Measurements from ENCODE around the gene SCAMP4.

Gene SCAMP4

GRCh38 chr19:1862424-1863327 is 42.5 kb upstream of the SCAMP4 start:
- no peak for TF ChIP-seq GATA3 (IDR thresholded peaks at IDR 0.05; ENCODE audit: low read depth, low read length)
- no peak for TF ChIP-seq GATA2 (IDR thresholded peaks at IDR 0.05; ENCODE audit: low read depth, low read length)

GRCh38 chr19:1863328-1863637 is 41.9 kb upstream of the SCAMP4 start, which contains the start of gene KLF16:
Gene KLF16 (minus strand): TSS chr19:1863579. CDS start chr19:1863497, 82 bp downstream.
- TF ChIP-seq GATA3 (IDR thresholded peaks at IDR 0.05; ENCODE audit: low read depth, low read length) (no peak), GATA2 (IDR thresholded peaks at IDR 0.05; ENCODE audit: low read depth, low read length) (no peak)

GRCh38 chr19:1863638-1864479 is 41.3 kb upstream of the SCAMP4 start:
- TF ChIP-seq GATA2 (IDR thresholded peaks at IDR 0.05; ENCODE audit: low read depth, low read length) (no peak), GATA3 (IDR thresholded peaks at IDR 0.05; ENCODE audit: low read depth, low read length) (no peak)

DNA sequence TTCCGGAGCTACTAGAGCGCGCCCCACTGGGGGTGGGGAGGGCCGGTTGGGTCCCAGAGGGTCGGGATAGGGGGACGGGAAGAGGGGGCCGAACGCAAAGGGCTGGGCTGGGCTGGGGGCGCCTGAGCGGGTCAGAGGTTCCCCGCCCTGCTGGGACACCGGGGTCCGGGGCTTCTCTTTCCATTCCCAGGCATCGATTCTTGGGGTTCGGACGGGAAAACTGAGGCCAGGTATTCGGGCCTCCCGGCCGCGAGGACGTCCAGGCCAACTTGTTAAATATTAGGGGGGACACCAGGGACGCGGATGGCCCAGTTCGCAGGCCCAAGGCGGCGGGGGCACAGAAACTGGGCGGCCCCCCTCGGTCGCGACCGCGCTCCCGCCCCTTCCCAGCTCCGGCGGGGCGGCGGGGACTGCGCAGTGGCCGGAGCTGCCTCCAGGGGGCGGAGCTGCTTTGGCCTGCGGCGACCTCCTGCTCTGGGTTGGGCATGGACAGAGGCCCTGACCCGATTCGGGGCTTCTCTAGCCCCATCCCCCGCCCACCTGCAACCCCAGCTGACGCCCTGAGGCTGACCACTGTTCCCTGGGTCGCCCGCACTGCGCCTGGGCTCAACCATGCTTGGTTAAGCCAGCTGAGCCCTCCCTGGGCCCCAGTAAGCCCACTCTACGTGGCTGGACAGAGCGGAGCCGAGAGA is 40.6 kb upstream of the SCAMP4 start:
- TF ChIP-seq GATA3 (IDR thresholded peaks at IDR 0.05; ENCODE audit: low read depth, low read length): no peak
- no peak for TF ChIP-seq GATA2 (IDR thresholded peaks at IDR 0.05; ENCODE audit: low read depth, low read length)

GRCh38 chr19:1865172-1866010 is 39.8 kb upstream of the SCAMP4 start:
- TF ChIP-seq GATA3 (IDR thresholded peaks at IDR 0.05; ENCODE audit: low read depth, low read length) (no peak), GATA2 (IDR thresholded peaks at IDR 0.05; ENCODE audit: low read depth, low read length) (no peak)

- no peak for TF ChIP-seq GATA3 (IDR thresholded peaks at IDR 0.05; ENCODE audit: low read depth, low read length)
- TF ChIP-seq GATA2 (IDR thresholded peaks at IDR 0.05; ENCODE audit: low read depth, low read length): no peak
Measured at GRCh38 chr19:1866693-1867348, 38.4 kb upstream of the SCAMP4 start.

DNA sequence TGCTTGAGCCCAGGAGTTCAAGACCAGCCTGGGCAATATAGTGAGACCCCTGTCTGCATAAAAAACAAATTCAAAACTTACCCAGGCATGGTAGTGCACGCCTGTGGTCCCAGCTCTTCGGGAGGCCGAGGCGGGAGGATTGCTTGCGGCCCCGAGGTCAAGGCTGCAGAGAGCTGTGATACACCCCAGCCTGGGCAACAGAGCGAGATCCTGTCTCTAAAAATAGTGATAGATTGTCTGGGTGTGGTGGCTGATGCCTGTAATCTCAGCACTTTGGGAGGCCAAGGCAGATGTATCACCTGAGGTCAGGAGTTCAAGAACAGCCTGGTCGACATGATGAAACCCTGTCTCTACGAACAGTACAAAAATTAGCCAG is 37.9 kb upstream of the SCAMP4 start:
- TF ChIP-seq GATA2 (IDR thresholded peaks at IDR 0.05; ENCODE audit: low read depth, low read length) (no peak), GATA3 (IDR thresholded peaks at IDR 0.05; ENCODE audit: low read depth, low read length) (no peak)

DNA sequence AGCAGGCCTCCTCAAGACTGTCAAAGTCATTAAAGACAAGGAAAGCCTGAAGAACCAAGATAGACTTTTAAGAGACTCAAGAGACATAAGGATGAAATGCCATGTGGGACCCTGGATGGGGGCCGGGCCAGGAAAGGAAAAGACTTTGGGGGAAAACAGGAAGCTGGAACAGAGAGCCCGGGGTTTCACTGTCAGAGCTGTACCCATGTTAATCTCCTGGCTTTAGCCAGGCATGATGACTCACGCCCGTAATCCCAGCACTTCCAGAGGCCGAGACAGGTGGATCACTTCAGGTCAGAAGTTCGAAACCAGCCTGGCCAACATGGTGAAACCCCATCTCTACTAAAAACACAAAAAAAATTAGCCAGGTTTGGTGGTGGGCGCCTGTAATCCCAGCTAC is 36.2 kb upstream of the SCAMP4 start:
- no peak for TF ChIP-seq GATA3 (IDR thresholded peaks at IDR 0.05; ENCODE audit: low read depth, low read length)

DNA sequence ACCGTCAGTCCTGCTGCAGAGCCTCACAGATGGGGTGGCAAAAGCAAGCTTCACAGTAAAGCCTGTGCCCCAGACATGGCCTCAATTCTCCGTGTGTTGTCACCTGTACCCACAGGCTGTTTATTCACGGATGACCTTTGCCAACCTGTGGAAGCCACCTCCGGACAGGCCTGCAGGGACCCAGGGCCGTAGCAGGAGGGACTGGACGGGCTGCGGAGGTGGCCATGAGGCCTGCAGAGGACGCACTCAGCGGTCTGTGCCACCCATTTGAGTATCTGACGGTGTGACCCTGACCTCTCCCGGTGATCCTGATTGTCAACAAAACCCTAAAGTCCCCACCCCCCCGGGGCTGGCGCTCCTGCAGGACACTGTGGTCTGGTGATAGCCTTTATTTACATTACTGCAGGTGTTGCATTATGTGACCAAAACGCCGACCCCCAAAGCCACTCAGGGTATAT is 34.0 kb upstream of the SCAMP4 start:
- TF ChIP-seq GATA2 (IDR thresholded peaks at IDR 0.05; ENCODE audit: low read depth, low read length) (no peak), GATA3 (IDR thresholded peaks at IDR 0.05; ENCODE audit: low read depth, low read length) (no peak)

DNA sequence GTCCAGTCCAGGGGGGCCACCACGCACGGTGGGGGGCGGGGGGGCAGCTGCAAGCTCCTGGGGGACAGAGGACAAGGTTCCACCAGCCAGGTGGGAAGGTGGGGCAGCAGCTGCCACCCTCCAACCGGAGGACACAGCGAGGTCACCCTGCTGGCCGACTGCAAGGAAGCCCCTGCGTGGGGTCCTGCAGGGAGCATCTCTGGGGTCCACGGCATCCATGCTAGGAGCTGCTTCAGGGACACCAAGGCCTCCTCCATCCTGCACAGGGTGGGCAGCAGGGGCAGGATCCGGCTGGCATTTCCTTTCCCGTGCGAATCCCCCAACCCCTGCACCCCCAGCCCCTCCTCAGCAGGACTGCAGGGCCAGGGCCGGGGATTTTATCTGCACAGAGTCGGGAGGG is 33.6 kb upstream of the SCAMP4 start:
- TF ChIP-seq GATA2 (IDR thresholded peaks at IDR 0.05; ENCODE audit: low read depth, low read length): no peak
- TF ChIP-seq GATA3 (IDR thresholded peaks at IDR 0.05; ENCODE audit: low read depth, low read length): no peak

DNA sequence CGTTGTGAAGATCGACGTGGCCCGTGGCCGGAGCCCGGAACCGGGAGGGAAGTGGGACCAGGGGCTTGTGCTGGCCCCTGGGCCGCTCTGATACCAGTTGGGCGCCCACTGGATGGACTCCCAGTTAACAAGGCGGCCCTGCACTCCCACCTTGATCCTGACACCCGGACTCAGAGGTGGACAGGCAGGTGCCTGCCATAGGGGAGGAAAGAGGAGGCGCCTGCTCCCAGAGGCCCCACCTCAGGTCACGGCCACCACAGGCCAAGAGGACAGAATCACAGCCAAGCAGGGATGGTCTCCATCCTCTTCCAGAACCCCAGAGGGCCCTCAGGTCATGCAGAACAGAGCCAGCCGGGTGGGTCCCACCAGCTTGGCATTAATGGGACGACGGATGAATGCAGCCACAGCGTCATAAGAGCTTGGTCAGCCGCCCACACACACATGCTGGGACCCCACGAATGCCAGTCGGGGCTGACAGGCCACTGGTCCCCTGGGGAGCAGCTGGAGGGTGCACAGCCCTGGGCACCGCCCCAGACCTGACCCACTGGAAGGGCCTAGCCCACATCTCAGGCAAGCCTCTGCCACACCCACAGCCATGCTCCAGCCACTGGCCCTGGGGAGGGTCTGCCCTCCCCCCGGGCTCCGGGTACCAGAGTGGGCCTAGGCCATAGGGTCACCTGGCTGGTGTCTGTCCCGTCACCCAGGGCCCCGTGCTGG is 32.2 kb upstream of the SCAMP4 start:
- TF ChIP-seq GATA3 (IDR thresholded peaks at IDR 0.05; ENCODE audit: low read depth, low read length) (no peak), GATA2 (IDR thresholded peaks at IDR 0.05; ENCODE audit: low read depth, low read length) (no peak)

Data from SH-SY5Y (cell line).